Measurements from ENCODE around the gene HDHD5. TPM values are rescaled to one million over a fixed set of nuclear protein-coding genes. Genes with fewer than 3 reads are reported as not detected.
"Not testable (repeated sequence)": the region's sequence is repeated elsewhere in the genome, so short reads cannot be mapped to it uniquely, and the experiment has no call there.

The HDHD5 gene
- total and polyA plus RNA-seq, 2 of the 13 experiments (the other 11 are each of a cell fraction or from before 2014, with no cell fraction given) = not detected

DNA sequence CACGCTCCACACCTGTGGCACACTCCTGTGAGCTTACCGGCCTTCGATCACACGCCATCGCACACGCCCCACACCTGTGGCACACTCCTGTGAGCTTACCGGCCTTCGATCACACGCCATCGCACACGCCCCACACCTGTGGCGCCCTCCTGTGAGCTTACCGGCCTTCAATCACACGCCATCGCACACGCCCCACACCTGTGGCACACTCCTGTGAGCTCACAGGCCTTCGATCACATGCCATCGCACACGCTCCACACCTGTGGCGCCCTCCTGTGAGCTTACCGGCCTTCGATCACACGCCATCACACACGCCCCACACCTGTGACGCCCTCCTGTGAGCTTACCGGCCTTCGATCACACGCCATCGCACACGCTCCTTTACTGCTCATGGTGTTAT lies 11.6 kb downstream of the HDHD5 start:
- POLR2A ChIA-PET; H2AFZ ChIP-seq (ENCODE audit: low read length); intact Hi-C loops (cut with micrococcal nuclease; ENCODE audit: unreplicated experiment); ATAC-seq; CTCF ChIA-PET (ENCODE audit: low intra/inter-chr PET ratio, low total read pairs); H3K4me3 ChIP-seq (replicated peaks in 1 of 3; ENCODE audit: insufficient read depth in 1 of 3, low read depth in 2 of 3, low read length in 3 of 3); H3K4me1 ChIP-seq (ENCODE audit: insufficient read depth, low read length); H3K9ac ChIP-seq (ENCODE audit: insufficient read depth, low read depth, low read length); H3K4me2 ChIP-seq (ENCODE audit: low read depth, low read length); H3K36me3 ChIP-seq (replicated peaks in 1 of 2; ENCODE audit: control insufficient read depth in 1 of 2, insufficient read depth in 2 of 2, low read length in 2 of 2); FAIRE-seq; H3K79me2 ChIP-seq (ENCODE audit: insufficient read depth, low read length); H3K9me3 ChIP-seq (ENCODE audit: low read length); H3K27me3 ChIP-seq (ENCODE audit: control insufficient read depth in 1 of 2, insufficient read depth in 2 of 2, low read length in 2 of 2); H3K27ac ChIP-seq (ENCODE audit: extremely low read length, insufficient read depth, low read length); BruUV-seq (replicated peaks); DNase-seq (ENCODE audit: low spot score); H4K20me1 ChIP-seq (ENCODE audit: insufficient read depth, low read length); in situ Hi-C loops (cut with HindIII; ENCODE audit: extremely low pct_ligation_motif_present, low pct_unique_long_range_greater_than_20kb): not testable (repeated sequence)
- 82% methylated on average over 30 of the region's 30 CpGs for WGBS (ENCODE audit: low lambda C conversion rate)

DNA sequence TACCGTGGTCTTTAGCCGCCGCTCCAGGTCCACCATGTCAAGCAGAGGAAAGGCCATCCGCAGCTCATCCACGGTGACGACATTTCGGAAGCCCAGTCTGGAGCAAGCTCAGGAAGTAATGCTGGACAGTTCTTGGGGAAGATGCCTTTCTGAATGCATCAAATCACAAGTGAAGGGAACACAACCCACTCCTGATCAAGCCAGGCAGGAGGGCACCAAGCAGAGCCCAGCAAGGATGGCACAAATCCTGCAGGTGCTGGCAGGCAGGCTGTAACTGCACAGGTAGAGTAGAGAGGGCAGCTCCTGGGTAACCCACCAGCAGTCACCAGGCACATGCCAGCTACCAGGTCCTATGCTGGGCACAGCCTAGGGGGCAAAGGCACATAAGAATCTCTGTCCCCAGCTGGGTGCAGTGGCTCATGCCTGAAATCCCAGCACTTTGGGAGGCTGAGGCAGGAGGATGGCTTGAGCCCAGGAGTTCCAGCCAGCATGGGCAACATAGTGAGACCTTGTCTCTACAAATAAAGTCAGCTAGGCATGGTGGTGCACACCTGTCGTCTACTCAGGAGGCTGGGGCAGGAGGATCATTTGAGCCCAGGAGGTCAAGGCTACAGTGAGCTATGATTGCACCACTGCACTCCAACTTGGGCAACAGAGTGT lies 13.9 kb downstream of the HDHD5 start:
- Histone ChIP-seq H3K4me3 (replicated peaks in 1 of 3; ENCODE audit: insufficient read depth in 1 of 3, low read depth in 2 of 3, low read length in 3 of 3) (no peak overlapping the region), H3K9ac (ENCODE audit: insufficient read depth, low read depth, low read length) (no peak overlapping the region), H4K20me1 (ENCODE audit: insufficient read depth, low read length) (no peaks in the 10 kb centered on the region), H3K36me3 (replicated peaks in 1 of 2; ENCODE audit: control insufficient read depth in 1 of 2, insufficient read depth in 2 of 2, low read length in 2 of 2) (no peaks in the 10 kb centered on the region), H3K27me3 (ENCODE audit: control insufficient read depth in 1 of 2, insufficient read depth in 2 of 2, low read length in 2 of 2) (peaks cover 0 to 1% of the 10 kb centered on the region in 2 experiments; a peak in 1 of 5 replicates), H2AFZ (ENCODE audit: low read length) (no peak overlapping the region), H3K27ac (ENCODE audit: extremely low read length, insufficient read depth, low read length) (no peak overlapping the region), H3K4me2 (ENCODE audit: low read depth, low read length) (no peak overlapping the region), H3K79me2 (ENCODE audit: insufficient read depth, low read length) (no peaks in the 10 kb centered on the region), H3K9me3 (ENCODE audit: low read length) (no peaks in the 10 kb centered on the region), H3K4me1 (ENCODE audit: insufficient read depth, low read length) (no peaks in the 10 kb centered on the region)
- CTCF ChIA-PET (ENCODE audit: low intra/inter-chr PET ratio, low total read pairs) = no interaction called here
- WGBS (ENCODE audit: low lambda C conversion rate) = no CpG with 5 or more reads among the region's 8 CpGs
- intact Hi-C loops (cut with micrococcal nuclease; ENCODE audit: unreplicated experiment) (no loop called here), in situ Hi-C loops (cut with HindIII; ENCODE audit: extremely low pct_ligation_motif_present, low pct_unique_long_range_greater_than_20kb) (no loop called here)
- DNase-seq (ENCODE audit: low spot score) (no peak), FAIRE-seq (no peak), ATAC-seq (no peak)
- POLR2A ChIA-PET = no interaction called here
- TF ChIP-seq MTA3 (CRISPR knock-in tag; IDR thresholded peaks at IDR 0.05) (no peak), ZNF546 (CRISPR knock-in tag; conservative IDR thresholded peaks at IDR 0.05) (no peak), MAF1 (CRISPR knock-in tag; IDR thresholded peaks at IDR 0.05; ENCODE audit: borderline replicate concordance) (no peak), CC2D1A (CRISPR knock-in tag; IDR thresholded peaks at IDR 0.05) (no peak), ZNF430 (CRISPR knock-in tag; IDR thresholded peaks at IDR 0.05) (no peak), NBN (conservative IDR thresholded peaks at IDR 0.05) (no peak), ZFP36 (IDR thresholded peaks at IDR 0.05; ENCODE audit: borderline replicate concordance, low read depth, low read length, partially characterized antibody) (no peak), ZNF724P (CRISPR knock-in tag; IDR thresholded peaks at IDR 0.05; ENCODE audit: borderline replicate concordance) (no peak)
- TF ChIP-seq, protein P1, sequence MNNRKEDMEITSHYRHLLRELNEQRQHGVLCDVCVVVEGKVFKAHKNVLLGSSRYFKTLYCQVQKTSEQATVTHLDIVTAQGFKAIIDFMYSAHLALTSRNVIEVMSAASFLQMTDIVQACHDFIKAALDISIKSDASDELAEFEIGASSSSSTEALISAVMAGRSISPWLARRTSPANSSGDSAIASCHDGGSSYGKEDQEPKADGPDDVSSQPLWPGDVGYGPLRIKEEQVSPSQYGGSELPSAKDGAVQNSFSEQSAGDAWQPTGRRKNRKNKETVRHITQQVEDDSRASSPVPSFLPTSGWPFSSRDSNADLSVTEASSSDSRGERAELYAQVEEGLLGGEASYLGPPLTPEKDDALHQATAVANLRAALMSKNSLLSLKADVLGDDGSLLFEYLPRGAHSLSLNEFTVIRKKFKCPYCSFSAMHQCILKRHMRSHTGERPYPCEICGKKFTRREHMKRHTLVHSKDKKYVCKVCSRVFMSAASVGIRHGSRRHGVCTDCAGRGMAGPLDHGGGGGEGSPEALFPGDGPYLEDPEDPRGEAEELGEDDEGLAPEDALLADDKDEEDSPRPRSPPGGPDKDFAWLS (CRISPR knock-in tag; IDR thresholded peaks at IDR 0.05; ENCODE audit: borderline replicate concordance) = no peak
- TF ChIP-seq, protein P2, sequence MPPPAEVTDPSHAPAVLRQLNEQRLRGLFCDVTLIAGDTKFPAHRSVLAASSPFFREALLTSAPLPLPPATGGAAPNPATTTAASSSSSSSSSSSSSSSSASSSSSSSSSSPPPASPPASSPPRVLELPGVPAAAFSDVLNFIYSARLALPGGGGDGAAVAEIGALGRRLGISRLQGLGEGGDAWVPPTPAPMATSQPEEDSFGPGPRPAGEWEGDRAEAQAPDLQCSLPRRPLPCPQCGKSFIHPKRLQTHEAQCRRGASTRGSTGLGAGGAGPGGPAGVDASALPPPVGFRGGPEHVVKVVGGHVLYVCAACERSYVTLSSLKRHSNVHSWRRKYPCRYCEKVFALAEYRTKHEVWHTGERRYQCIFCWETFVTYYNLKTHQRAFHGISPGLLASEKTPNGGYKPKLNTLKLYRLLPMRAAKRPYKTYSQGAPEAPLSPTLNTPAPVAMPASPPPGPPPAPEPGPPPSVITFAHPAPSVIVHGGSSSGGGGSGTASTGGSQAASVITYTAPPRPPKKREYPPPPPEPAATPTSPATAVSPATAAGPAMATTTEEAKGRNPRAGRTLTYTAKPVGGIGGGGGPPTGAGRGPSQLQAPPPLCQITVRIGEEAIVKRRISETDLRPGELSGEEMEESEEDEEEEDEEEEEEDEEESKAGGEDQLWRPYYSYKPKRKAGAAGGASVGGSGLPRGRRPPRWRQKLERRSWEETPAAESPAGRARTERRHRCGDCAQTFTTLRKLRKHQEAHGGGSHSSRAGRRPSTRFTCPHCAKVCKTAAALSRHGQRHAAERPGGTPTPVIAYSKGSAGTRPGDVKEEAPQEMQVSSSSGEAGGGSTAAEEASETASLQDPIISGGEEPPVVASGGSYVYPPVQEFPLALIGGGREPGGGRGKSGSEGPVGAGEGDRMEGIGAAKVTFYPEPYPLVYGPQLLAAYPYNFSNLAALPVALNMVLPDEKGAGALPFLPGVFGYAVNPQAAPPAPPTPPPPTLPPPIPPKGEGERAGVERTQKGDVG (CRISPR knock-in tag; IDR thresholded peaks at IDR 0.05; ENCODE audit: borderline replicate concordance) = no peak
- no TSS peak for BruUV-seq (replicated peaks)

All from HepG2 (cell line).